GM21390 (cell line): Measurements from ENCODE around the gene IFNLR1.

Experiments
- ATAC-seq: cut with Tn5 transposase; IDR thresholded peaks from one replicate; pipeline ENCODE4 v1.9.1; 2021; ENCODE audit not compliant: unreplicated experiment

The IFNLR1 gene

GRCh38 chr1:24152631-24153494 is 34.2 kb downstream of the IFNLR1 start:
- ATAC-seq = no peak

GRCh38 chr1:24151175-24151533 is 35.9 kb downstream of the IFNLR1 start:
- ATAC-seq = no peak

- ATAC-seq = no peak
Measured at GRCh38 chr1:24150234-24151174, 36.6 kb downstream of the IFNLR1 start.

GRCh38 chr1:24149866-24150233 is 37.2 kb downstream of the IFNLR1 start:
- no peak for ATAC-seq

GRCh38 chr1:24147816-24148215 is 39.3 kb downstream of the IFNLR1 start:
- ATAC-seq = no peak

GRCh38 chr1:24147194-24147593 is 39.9 kb downstream of the IFNLR1 start:
- no peak for ATAC-seq

- no peak for ATAC-seq
Measured at GRCh38 chr1:24142546-24143534, 44.2 kb downstream of the IFNLR1 start, which contains the start of gene IL22RA1. Gene IL22RA1 (minus strand): TSS chr1:24143140. CDS start chr1:24143082, 58 bp downstream.

- ATAC-seq = no peak
Measured at GRCh38 chr1:24141311-24141997, 45.6 kb downstream of the IFNLR1 start.

GRCh38 chr1:24140741-24141181 is 46.3 kb downstream of the IFNLR1 start:
- ATAC-seq = no peak

GRCh38 chr1:24139841-24140425 is 47.2 kb downstream of the IFNLR1 start:
- no peak for ATAC-seq

- no peak for ATAC-seq
Measured at GRCh38 chr1:24139222-24139489, 47.9 kb downstream of the IFNLR1 start.

GRCh38 chr1:24138476-24139221 is 48.4 kb downstream of the IFNLR1 start:
- ATAC-seq = no peak

GRCh38 chr1:24136956-24137539 is 50.0 kb downstream of the IFNLR1 start:
- no peak for ATAC-seq

- no peak for ATAC-seq
Measured at GRCh38 chr1:24134376-24134775, 52.7 kb downstream of the IFNLR1 start.

GRCh38 chr1:24133819-24134218 is 53.3 kb downstream of the IFNLR1 start:
- no peak for ATAC-seq

GRCh38 chr1:24130385-24130784 is 56.7 kb downstream of the IFNLR1 start:
- ATAC-seq = no peak

- ATAC-seq = no peak
Measured at GRCh38 chr1:24127801-24128363, 59.2 kb downstream of the IFNLR1 start.

GRCh38 chr1:24127134-24127800 is 59.8 kb downstream of the IFNLR1 start:
- no peak for ATAC-seq
